ENCODE measurements around the gene TOMM7. TPM values are rescaled to one million over a fixed set of nuclear protein-coding genes. Genes with fewer than 3 reads are reported as not detected.

Gene TOMM7
- total RNA-seq: 69.8 and 111 TPM in 2 replicates

DNA sequence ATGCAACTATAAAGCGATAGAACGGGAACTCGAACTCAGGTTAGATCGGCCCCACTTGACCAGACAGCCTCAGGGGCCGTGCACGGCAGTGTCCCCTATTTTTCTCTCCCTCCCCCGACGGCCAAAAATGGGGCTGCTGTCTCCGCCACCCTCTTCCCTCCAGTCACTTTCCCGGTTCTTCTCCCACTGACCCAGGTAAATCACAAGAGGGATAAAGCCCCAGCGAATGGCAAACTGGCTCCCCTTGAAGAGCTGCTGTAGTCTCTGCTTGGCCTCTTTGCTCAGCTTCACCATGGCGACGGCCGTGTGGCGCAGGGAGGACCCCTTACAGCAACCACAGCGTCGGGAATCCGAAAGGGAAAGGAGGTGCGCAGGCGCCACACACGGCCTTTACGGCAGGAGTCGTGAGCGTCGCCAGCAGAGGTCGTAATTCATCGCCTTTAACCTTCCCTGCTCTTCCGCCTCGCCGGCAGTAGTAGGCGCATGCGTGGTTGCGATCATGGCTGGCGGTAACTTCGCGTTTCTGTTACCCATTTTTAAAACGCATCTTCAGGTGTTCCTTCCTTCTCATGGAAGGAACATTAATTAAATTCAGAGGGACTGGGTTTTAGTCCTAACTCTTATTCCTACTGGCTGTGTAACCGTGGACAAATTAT is at the start of gene TOMM7:
TSS of gene TOMM7 (minus strand) at position 364 of the 656 bp plus-strand sequence. CDS start at position 294, 70 bp downstream.
- DNase-seq: peak; percentile 98

DNA sequence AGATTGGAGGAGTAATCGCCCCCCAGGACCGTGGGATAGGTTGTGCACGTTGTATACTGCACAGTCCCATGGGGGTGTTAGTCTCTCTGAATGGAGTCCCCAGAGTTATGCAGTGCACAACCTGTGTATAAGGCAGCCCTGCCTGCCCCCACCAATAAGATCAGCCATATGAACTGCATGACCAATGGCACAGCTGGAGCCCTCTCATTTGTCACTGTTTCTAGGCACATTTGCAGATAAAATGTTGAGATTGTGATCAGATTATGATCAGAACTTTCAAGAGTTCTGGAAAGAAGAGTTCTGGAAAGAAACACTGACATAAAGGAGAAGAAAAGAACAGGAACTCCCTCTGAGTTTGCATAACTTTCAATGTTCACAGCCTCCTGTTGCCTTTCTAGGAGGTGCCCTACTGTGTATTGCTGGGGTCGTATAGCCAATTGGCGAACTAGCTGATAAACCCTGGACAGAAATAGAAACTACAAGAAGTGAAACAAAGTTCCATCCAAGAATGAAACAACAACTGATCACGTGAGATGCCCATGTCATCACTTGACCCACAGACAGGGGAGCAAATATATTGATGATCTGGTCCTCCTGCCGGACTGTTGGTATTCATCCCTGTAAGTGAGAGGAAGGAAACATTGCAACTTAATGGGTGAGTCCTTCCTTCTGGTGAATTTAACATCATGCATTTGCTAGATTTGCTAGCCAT is 49.6 kb upstream of the TOMM7 start:
- peak; percentile 34 for DNase-seq

DNA sequence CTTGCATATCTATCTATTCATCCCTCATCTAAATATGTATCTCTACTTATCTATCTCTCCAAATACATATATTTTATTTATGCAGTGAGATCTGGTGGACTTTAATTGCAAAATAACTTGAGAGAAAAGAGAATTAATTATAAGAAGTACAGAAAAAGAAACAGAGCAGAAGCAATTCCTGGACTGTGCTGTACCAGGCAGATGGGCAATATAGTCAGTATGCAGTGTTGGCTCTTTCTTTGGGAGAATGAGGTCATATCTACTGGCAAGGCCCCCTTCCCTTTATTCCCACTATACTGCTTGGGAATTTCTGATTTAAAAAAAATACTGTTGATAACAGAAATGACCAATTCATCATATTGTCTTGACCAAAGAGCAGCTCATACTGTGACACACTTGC is 49.0 kb upstream of the TOMM7 start:
- DNase-seq: no peak

DNA sequence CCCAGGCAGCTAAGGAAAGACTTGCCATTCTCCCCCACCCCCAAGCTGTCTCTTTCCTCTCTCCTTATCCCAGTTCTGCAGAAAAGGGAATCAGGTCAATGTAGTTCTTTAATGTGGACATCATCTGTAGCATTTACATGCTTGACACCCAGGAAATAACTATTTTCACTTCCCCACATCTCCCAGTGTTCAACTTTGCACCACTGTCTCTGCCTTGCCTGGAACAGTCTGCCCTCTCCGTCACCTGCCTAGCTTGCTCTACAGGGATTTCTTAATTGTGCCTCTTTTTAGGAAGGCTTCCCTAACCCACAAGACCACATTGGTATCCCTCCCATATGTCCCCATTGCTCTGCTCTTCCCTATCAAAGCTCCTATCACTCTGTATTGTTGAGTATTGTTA is 45.9 kb upstream of the TOMM7 start:
- no peak for DNase-seq

DNA sequence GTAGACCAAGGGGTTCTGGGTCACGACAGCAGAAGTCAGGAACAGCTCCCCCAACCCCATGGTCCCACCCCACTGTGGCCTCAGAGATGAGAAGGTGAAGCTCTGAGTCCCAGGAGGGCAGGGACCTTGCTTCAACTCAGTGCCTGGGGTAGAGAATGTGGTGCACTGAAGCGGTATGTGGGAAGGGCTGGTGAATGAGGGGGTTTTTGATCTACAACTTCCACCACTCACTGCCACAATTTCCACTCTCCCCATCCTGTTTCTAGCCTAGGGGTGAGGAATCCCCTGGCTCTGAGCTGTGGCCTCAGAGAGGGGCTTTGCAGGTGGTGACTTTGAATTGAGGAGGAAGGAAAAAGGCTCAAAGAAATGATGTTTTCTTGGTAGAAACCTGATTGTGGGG is 44.9 kb upstream of the TOMM7 start:
- no peak for DNase-seq

DNA sequence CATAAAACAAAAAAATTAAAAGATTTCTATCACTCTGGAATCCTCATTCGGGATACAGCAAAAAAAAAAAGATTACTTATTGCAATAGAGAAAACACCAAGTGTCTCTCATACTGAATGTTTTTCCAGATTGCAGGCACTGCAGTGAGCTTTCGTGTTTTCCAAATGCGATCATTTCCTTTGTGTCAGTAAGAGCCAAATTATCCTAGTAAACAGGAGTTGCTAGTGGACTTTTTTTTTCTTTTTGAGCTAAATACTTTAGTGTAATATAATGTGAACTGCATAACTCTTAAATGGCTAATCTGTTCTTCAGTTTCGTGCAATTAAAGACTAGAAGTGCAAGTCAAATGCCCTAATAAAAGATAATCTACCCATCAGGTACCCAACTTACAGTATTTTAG is 44.4 kb upstream of the TOMM7 start:
- peak; percentile 85 for DNase-seq

DNA sequence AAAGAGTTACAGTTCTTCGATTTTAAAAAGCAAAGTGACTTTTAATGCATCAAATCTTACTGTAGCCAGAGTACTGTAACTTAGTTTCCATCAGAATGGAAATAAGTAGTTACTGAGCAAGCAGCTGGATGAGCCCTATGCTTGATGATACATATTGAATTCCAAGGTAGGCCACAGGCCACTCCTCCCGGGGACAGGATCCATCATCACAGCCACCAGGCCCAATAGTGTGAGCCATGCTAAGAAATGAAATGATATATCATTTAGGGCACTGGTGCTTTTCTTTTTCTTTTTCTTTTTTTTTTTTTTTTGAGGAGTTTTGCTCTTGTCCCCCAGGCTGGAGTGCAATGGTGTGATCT is 42.9 kb upstream of the TOMM7 start:
- no peak for DNase-seq

DNA sequence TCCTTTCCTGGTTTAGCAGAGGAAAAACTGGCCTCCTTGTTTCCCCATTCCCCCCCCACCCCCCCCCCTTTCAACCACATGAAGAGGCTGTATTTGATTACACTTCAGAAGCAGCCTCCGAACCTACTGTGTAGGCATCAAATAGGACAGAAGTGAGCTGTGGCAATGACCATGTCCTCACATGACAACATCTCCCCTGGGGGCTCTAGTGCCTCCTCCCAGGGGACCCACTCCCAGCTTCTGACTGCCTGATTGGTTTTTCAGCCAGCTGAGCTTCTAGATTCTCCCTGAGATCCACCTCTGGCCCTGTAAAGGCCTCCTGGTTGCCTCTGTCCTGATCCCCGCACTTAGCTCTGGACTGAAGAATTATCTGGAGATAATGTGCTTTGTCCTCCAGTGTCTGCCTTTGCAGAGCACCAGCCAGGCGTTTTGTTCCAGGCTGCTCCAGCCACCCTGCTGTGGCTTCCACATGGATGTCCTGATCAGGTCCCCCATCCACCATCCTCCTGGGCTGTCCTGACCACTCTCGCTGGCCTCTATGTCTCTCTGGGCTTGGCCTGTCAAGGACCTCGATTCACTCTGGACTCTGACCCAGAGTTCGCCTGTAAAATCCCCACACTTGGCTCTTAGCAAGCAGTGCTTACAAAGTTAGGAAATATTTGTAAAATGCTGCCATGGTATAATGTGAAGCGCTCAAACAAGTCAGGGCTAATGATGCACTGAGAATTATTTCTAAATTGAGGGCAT is 42.4 kb upstream of the TOMM7 start:
- no peak for DNase-seq

DNA sequence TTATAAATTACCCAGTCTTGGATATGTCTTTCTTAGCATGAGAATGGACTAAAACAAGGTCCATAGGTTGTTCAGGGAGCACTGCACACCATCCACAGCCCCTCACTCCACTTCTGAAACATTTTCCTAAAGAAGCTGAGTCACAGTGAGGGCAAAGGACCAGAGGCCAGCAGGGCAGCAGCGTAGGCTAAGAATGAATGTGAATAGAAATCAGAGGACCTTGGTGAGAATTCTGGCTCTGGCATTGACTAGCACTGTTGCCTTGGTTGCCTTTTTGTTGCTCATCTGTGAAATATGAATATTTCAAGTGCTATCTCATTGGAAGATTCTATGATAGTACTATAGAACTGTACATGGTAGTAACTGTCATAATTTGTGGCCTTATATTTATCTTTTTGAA is 41.7 kb upstream of the TOMM7 start:
- DNase-seq: no peak

DNA sequence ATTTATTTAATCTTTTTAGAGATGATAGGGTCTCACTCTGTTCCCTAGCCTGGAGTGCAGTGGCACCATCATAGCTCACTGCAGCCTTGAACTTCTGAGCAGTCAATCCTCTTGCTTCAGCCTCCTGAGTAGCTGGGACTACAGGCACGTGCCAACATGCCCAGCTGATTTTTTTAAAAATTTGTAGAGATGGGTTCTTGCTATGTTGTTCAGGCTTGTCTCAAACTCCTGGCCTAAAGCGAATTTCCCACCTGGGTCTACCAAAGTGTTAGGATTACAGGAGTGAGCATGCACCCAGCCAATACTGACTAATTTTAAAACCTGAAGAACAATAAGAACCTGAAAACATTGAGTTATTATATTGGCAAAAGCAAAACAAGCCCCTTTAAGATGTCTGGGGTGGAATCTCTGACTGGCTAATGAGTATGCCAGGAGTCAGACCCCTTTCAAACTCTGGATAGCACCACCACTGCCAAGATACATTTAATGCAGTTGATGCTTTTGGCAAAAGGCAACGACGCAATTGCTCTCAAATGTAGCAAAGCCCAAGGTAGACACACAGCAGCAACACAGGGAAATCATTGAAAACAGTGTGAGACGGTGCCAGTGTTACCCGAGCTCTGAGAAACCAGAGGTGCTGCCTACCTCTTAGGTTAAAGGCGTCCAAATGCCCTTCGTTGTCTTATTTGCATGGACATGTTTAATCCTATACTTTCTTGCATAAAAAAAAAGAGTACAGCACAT is 40.7 kb upstream of the TOMM7 start:
- no peak for DNase-seq

DNA sequence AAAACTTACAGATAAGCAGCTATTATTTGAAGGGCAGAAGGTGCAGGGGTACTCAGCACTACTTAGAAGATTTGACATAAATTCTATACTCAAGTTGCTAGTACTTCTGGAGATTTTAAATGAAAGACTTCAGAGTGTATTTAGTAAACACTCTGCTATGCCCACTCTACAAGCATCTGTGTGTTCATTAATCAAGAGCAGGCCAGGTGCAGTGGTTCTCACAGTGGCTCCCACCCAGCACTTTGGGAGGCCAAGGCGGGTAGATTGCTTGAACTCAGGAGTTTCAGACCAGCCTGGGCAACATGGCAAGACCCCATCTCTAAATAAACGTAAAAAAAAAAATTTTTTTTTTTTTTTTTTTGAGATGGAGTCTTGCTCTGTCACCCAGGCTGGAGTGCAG is 38.9 kb upstream of the TOMM7 start:
- no peak for DNase-seq

DNA sequence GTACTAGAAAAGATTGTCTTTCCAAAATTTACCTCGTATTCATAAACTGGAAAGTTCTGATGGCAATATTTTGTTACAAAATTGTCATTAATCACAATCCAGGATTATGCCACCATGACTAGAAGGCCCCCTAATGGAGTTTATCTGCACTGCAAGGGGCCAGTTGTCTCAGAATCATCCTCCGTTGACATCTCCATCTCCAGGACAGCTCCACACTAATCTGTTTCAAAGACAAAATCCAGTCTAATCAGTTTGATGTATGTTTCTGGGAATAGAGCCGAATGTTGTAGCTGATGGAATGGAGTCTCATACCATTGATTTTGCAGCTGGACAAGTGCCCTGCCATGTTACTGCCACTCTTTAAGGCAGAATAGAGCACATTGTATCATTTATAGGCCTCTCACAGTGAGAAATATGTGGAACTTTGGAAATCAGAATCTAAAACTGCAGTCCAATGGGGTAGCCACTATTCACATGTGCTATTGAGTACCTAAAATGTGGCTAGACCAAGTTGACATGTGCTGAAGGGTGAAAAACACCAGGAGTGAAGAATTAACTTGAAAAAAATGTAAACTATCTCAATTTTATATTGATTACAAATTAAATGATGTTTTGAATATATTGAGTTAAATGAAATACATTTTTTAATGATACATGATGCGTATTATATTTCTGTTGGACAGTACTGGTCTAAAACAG is 38.3 kb upstream of the TOMM7 start:
- DNase-seq: peak; percentile 46

DNA sequence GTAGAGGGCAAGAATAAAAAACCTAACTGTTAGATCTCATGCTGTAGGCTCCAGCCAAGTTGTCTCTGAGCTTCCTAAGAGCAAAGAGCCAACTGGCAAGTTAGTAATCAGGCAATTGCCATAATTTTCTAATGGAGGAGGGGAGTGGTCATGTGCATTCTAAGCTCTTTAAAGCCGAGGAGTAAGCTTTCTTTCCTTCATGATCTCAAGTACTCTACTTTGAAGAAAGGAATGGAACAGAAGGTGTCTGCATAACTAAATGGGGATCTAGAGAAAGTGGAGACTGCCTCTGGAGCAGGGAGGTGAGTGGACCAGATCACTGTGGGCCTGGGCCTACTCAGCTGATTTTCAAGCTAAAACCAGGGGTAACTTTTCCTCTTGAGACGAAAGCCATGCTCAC is 37.7 kb upstream of the TOMM7 start:
- no peak for DNase-seq

DNA sequence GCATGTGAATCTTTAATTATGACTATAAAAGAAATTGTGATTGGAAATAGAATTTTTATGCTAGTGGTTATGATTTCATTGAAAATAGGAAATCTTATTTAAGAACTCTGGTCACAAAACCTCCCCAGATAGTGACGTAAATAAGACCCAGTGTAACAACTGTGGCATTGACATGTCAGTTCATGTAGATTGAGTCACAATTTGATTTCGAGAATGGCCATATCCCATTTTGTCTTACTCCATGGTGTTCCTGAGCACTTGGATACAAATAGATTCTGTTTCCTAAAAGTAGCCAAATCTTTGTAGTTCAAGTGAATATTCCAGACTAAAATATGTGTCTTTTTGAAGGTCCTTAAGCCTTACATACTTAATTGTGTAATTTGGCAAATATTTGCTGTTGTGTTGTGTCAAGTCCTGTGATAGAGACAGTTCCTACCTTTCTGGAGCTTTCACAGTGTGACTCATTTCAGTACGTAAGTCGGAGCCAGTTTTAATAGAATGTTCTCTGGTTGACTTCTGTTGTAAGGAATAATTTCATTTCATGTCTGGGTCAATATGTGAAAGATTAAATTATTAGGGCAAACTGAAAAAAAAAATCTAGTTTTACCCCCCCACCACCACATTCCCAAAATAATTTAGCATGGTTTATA is 37.1 kb upstream of the TOMM7 start:
- peak; percentile 41 for DNase-seq

DNA sequence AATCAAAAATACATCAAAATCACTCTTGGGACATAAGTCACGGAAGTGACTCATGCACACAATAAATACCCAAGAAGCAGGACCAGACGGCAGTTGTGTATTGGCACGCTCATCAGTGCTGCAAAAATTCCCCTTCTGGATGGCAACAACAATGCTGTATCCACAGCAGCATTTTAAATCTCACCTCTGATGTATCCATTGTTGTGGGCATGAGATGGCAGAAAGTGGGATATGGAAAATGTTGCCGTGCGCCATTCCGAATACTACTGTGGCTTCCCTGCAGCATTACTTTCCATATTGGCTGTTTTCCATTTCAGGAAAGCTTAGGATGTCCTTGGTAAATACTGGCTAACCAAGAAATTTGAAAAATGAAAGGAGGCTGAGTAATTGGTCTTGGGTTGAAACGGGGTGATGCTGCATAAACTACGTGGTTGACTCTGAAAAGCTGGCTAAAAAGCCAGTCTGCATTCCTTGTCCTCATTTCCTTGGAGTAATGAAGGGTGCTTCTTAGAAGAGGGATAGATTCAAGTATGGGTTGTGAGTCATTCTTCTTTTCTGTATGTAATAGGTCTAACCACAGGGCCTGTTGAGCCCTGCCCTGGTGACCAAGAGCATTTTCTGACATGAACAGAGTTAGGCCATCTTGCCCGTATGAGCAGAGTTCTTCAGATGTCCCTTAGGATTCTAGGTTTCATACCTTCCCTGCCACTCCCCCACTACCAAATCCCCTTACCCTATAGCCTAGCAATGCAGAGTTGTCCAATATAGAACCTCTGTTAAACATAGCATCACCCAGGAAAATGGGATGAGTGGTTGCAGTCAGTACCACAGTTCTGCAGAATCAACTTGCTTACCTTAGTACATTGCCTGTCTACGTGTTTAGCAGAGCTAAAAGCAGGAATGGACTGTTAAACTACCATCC is 36.3 kb upstream of the TOMM7 start:
- DNase-seq: peak; percentile 95

DNA sequence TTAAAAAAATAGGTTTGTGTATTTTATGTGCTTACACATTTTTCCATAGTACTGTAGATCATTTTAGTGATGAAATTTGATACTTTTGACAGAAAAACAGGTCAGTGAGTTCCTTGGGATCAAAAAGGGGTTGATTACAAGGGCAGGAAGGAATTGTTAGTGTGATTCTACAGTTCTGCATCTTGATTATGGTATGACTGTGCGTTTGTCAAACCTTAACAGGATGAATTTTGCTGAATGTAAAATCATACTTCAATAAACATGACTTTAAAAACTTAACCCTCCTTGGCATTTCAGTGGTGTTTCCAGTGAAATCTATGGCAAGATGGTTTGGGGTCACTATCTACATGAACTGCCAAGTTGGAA is 35.6 kb upstream of the TOMM7 start:
- no peak for DNase-seq

DNA sequence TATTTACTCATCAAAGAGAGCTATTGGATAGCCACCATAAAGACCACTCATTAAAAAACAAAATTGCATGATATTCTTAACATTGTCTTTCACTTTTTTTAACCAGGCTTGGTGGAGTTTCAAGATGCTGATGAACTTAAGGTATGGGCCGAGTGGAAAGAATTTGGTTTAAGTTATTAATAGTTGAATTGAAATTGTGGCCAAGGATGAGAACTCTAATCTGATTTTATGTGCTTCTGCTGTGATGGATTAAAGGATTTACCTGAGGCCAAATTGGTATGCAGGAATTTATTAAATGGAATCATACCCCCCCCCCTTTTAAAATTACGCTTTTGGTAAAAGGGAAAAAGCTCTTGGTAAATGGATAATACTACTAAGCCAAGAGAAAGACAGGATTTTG is 33.8 kb upstream of the TOMM7 start:
- DNase-seq: no peak

DNA sequence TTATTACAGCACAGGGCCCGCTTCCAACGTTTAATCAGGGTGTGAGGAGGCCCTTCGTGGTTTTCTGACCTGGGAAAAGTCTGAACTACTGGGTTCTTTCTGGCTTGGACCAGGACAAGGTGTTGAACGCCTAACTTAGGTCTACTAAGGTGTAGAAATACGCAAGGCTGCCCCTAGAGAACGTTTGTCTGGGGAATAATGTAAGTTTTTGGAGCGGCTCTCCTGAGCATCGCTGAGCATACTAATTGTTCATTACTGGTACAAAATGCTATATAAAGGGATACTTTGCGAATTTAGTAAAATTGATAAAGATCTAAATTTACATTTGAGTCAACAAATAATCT is 32.4 kb upstream of the TOMM7 start:
- no peak for DNase-seq

DNA sequence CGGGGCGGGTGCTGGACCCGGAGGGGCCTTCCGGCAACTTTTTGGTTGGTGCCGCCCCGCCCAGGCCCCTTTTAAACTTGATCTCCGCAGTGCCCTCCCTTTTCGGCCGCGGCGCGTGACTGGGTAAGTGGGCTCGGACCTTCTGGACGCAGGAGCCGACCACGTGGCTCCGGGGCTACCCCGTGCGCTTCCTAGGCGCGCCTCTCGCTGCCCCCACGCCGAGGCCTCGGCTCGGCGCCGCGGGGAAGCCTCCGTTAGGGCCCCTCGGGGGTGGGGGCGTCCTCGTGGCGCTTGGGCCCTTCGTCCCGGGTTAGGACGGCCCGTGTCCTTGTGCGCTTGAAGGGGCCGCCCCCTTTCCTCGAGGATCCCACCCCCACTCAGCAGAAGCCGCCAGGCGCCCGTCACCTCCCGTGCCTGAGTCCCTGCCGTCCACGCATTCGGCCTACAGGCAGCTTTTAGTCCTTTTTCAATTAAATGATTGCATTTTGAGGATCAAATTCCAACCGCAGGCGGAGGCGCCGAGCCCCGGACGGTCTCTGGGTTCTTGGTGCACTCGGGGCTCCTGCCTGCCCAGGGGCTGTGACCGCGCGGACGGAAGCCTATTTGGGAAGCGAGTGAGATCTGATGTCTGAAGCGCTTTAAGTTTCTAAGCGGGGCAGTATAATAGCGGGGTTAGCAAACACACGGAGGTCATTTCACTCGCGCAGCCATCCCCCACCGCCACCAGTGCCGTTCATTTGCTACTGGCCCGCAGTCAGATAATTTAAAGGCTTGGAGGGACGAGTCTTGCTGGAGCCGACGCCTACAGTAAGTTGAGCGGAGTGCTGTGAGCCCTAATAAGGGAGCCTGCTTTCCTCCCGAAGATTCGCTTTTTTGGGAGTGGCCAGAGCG is 31.8 kb upstream of the TOMM7 start:
- peak; percentile 74 for DNase-seq

DNA sequence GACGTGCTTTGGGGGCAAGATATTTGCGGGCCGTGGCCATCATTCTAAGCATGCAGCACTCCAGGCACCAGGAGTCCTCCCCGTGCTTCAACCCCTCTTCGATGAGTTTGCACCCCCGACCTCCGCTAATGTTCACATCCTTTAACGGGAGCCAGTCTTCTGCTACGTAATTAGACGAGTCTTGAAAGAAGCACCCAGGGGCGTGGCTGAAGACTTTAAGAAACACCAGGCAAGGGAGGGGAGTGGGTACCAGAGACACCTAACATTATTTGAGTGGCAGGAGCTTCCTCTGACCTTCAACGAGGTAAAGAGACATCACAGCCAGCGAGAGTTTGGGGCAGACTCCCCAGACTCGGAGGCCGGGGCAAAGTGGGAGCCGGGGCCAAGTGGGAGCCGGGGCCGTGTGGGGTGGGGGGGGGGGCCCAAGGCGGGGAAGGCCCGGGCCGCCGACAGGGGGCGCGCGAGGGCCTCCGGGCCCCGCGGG is 31.1 kb upstream of the TOMM7 start:
- no peak for DNase-seq

Data from dermis blood vessel endothelial cell (primary cell).